Right hindlimb (tissue), 1 donor: ENCODE measurements around the gene ARL2.

Experiments
- DNase-seq: peaks from one replicate; pipeline ENCODE4 v3.0.0-alpha.2; 2018

Gene ARL2

DNA sequence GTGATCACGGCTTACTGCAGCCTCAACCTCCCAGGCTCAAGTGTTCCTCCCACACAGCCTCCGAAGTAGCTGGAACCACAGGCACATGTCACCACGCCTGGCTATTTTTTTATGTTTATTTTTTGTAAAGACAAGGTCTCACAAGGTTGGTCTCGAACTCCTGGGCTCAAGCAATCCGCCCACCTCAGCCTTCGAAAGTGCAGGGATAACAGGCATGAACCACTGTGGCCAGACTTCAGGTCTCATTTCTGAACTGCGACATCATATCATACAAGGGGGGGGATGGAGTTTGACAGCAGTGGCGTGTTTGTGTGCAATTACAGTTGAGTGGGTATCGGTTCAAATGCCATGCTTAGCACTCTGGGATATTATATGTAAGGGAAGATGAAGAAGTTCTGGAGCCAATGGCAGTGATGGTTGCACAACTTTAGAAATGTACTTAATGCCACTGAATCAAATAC, 37.5 kb downstream of the ARL2 start:
- no peak for DNase-seq

DNA sequence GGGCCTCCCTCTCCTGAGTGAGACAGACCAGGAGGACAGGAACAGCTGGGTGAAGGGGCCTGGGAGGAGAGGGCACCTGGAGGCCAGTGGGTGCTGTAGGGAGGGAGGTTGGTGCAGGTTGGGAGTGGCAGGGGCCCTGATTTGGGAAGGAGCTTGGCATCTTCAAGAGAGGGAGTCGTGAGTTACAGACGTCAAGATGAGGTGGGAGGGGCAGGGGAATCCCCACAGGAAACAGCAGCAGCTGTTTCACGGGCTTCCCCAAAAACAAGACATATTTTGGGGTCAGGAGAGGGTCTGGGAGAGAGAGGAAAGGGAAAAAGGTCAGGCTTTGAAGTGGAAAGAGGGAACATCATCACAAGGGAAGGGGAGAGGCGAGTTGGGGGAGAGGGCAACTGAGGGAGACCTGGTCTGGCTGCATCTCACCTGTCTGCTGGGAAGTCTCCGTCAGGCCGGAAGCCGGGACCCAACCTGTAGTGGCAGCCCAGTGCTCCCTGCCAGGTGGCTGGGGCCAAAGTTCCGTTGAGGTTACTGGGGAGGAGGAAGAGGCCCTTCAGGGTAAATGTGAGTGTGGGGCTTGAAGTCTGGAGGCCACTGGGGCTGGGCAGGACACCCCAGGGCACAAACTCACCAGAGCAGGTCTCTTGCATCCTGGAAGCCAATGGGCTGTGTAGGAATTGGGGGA, 40.0 kb downstream of the ARL2 start:
- DNase-seq, result no peak

DNA sequence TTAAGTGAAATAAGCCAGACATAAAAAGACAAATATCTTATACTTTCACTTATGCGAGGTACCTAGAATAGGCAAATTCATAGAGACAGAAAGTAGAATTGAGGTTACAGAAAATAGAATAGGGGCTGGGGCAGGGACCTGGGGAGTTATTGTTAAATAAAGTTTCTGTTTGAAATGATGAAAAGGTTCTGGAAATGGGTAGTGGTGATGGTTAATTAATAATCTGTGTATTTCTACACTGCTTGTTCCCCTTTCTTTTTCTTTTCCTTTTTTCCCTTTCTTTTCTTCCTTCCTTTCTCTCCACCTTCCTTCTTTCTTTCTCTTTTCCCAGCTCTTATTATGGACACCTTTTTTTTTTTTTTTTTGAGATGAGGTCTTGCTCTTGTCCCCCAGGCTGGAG, 41.6 kb downstream of the ARL2 start:
- no peak for DNase-seq

DNA sequence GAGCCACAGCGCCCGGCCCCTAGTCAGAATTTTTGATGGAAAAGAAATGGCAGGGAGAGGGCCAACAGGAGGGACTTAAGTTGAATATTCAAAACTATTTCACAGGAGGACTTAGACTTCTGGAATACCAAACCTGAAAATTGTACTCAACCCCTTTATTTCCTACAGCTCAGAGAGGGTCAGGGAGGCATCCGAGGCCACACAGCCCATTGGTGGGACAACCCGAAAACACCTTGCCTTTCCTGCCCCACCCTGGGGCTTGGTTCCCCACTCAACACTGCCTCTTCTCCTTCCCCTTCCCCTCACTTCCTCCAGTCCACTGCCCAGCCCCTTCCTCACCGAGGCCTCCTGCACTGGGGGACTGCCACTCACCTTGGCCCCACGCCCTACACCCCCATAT, 43.0 kb downstream of the ARL2 start:
- DNase-seq, result no peak

DNA sequence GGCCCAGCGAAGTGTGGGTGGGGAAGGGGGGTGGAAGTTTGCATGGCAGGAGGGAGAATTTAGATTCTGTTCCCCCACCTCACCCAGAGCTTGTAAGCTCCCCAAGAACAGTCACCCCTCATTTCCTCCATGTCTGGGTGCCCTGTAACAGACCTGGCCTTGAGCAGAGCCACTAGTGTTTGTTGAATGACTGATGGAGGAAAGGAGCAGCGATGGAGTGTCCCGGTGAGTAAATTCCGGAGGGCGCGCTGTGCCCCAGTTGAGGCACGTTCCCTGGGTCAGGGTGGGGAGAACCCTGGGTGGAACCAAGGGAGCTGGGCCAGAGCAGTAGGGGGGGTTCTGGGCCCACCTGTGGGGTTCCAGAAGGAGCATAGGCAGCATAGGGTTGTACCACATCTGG, 43.6 kb downstream of the ARL2 start:
- no peak for DNase-seq

DNA sequence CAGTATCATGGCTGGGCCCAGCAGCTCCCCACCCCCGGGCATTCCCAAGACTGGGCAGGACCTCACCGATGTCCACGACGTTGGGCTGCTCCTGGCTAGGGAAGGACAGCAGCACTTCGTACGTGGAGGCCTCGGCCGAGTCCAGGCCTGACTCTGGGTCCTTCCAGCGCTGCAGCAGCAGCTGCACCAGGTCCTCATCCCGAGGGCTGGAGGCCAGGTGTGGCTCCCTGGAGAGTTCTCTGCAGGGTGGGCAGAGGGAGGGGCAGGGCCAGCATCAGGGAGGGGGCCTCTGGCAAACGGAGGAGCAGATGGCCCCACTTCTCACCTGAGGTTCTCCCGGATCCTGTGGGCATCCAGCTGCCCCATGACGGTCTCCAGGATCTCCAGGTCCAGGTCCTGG, 44.1 kb downstream of the ARL2 start:
- no peak for DNase-seq

DNA sequence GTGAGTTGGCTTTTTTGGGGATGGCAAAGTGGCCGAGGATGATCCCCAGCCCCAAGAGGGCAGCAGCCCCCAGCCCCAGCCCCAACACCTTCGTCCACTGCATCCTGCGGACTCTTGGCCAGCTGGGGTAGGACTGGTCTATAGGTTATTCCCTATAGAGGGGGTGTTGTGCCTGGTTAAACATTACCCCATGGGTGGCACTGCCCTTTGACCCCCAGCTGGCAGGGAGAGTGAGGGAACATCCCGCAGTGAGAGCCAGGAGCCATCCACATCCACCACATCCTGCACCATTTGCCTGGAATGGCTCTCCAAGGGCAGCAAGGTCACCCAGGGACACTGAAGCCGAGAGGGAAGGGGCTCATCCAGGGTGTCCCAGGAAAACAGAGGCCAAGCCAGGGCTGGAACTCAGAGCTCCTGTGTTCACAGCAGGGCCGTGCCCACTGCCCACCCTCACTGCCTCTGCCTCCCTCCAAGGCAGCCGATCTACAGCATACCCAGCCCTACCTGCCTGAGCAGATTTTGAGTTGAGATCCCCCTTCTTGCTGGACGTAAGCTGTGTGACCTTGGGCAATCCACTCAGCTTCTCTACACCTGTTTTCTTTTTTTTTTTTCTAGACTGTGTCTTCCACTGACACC, 44.6 kb downstream of the ARL2 start, which contains the start of gene NAALADL1:
Gene NAALADL1, minus strand, starts transcription at position 135 of the 636 bp plus-strand sequence. Its CDS starts 32 bp downstream, at position 103.
- DNase-seq, result no peak

DNA sequence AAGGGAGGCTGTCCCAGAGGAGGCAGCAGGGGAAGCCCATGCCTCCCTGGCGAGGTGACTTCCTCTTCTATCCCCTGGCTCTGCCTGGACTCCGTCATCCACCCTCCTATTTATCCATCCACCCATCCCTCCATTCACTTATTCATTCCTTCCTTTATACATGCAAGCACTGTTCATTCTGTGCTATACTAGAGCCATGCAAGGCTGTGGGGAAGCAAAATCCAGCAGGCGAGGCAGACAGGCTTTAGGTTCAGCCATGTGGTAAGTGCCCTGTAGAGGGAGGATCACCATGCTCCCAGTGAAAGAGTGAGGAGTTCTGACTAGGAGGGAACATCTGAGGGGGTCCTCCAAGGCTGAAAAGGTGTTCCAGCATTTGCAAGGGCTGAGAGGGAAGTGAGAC, 45.6 kb downstream of the ARL2 start:
- no peak for DNase-seq

DNA sequence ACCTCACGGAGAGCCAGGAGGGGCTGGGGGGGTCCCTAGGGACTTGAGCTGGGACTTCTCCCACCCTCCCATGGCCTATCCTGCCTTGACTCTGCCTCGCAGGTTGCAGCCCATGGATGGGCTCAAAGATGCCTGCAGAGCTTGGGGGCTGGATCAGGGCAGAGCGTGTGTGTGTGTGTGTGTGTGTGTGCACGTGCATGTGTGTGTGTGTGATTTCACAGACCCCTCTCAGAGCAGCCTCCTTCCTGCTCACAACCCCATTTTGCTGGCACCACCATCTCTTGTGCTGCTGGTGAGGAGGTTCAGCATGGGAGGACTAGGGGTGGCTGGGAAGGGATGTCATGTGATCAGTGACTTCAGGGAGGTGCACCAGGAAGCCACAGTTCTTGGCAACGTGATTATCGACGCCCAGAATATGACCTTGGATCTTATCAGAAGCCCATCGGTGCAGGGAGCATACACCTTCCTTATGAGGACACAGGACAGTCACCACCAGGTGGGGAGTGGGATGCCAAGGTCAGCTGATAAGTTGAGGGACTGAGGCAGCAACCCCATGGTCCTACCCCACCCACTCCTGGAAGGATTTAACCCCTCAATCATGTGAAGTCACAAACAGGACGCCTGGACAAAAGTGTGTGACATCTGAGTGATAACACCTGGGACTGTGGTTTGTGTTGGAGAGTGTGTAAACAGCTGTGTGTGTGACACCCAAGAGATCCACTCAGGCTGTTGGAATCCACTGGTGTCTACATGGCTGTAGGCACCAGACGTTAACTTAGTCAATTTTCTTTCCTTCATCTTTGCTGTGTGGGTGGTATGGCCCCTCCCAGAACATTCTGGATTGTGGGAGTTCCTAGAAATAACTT, 46.2 kb downstream of the ARL2 start:
- DNase-seq, result no peak

DNA sequence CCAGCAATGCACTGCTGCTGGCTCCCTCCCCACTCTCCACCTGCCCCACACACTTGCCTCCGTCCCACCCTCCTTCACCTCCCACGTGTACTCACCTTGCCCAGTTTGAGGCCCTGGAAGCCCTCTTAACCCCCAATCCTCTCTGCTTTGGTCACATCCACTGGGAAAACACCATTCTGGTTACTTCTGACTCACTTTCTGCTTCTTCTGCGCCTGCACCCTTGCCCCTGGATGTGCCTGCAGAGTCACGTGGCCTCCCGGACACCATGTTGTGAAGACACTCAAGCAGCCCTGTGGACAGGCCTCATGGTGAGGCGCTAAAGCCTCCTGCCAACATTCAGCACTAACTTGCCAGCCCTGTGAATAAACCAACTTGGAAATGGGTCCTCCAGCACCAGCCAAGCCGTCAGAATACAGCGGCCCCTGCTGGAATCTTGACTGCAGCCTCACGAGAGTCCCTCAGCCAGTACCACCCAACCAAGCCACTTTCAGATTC, 47.0 kb downstream of the ARL2 start:
- no peak for DNase-seq

DNA sequence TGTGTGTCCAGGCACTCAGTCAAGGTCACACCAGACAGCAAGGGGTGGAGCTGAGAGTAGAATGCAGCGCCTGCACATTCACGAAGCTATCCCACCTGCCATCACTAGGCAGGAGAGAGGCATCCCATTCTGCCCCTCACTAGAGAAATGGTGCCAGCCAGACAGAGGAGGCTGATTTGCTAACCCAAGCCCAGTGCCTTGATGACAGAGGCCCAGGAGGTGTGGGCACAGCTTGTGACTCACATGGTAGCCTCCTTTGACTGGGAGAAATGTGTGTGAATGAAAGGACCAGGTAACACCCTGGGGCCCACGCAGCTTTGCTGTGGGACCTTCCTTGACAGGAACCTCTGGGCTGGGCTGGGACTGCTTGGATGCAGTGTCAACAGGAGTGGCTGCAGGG, 49.6 kb downstream of the ARL2 start:
- DNase-seq, result no peak

DNA sequence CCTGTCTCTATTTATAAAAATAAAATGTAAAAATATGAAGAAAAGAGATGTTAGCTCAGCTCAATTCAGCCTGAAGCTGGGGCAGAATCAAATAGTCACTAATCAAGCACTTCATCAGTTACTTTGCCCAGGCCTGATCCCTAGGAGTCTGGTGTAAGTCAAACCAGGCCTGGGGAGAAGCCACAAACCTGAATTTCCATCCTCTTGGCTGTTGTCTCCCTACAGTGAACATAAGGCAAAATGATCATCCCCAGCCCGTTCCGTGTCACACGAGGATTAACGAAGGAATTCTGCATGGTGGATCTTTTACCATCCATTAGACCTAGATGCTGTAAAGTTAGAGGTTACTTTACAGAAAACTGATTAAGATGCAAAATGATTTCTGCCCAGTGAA, 50.9 kb downstream of the ARL2 start:
- DNase-seq, result no peak

DNA sequence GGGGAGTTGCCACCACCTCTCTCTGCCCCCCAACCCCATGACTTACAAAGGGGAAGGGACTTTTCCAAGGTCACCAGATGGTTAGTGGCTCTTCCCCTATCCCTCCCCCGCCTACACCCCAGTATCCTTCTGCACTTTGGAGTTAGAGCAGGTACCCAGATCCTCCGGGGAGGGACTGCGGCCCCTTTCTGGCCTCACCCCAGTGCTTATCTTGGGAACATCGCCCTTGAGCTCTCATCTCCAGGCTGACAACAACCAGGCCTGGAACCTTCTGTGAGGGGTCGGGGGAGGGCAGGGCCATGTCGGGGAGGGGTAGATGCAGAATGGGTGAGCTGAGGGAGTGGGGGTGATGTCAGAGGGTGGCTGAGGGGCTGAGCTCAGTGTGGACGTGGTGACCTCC, 51.9 kb downstream of the ARL2 start:
- no peak for DNase-seq

DNA sequence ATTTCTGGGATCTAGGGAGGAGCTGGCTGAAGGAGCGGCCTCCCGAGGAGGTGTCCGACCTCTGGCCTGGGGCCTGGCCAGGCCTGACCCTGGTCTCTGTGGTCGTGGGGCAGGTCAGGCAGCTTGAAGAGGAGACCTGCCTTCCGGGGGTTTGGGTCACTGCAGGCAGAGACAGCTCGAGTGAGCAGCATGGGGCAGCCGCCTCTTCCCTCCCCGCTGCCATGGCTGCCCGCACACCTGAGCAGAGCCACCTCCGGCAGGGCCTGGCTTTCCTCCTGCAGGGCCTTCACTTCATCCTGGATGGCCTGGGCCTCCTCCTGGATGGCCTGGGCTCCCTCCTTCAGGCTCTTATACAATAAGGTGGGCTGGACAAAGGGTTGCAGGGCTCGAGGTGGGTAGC, 52.4 kb downstream of the ARL2 start:
- DNase-seq, result no peak

DNA sequence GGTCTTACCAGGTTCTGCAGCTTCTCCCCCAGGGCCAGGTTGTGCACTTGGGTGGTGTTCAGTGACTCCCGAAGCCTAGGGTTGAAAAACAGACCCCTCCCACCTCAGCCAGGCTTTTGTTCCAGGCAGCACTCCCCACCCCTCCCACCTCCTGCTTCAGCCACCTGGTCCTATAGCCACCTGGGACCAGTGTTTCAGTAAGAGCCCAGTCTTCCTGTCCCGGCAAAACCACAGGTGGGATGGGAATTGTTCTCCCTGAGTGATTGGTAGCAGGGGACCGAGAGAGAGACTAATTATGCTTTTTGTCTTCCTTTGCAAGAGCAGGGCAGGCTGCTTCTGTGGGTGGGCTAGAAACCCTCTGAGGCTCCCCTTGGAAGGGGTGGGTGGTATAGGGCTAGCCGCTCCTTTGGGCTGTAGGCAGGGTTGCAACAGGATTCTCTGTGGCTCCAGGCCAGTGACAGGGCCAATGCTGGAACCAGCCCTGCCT, 52.9 kb downstream of the ARL2 start:
- no peak for DNase-seq

DNA sequence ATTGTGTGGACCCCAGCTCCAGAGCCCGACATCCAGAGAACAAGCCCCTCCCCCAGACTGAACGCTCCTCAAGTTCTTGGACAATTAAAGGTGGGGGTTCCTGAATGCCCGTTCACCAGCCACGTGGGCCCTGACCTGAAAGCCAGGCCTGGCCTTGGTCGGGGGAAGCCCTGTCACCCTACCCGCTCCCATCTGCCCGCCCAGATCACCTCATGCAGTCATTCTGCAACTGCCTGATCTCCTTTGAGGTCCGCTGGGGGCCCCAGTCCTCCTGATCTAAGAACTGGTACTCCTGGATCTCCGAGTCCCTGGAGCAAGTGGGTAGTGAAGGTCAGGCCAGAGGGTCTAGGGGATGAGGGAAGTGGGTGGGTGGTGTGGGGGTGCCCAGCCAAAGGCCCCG, 53.5 kb downstream of the ARL2 start:
- DNase-seq, result no peak

DNA sequence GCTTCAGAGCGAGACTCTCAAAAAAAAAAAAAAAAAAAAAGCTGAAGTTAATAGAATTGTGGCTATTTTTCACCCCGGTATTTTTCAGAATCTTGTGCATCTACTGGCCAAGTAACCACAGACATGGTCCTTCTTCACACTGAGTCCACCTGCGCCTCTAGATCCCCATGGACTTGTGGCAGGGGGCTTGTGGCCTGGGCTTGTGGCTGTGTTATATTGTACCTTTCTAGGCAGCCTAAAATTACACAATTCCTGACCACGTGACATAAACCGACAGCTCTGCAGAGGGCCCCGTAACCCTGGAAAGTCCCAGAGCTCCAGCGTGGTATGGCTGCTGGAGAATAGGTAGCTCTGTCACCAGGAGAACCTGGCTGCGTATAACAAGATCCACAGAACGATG, 55.3 kb downstream of the ARL2 start:
- DNase-seq, result no peak
